Lower lobe of right lung (tissue), 2 donors: ENCODE results near the gene RAPGEF2. TPM values are rescaled to one million over a fixed set of nuclear protein-coding genes. Genes with fewer than 3 reads are reported as not detected.
A peak's percentile ranks its signal among the peaks of the same experiment; 100 is the strongest.

ENCODE experiments used
- ATAC-seq, 2 donors: fragments of 200-7000 bp; cut with Tn5 transposase; one replicate each; pipeline ENCODE4 v1.9.1; 2020 to 2022; ENCODE audit warnings: mild to moderate bottlenecking in 2 of 2, moderate library complexity in 2 of 2
- DNase-seq: peaks from one replicate; pipeline ENCODE4 v3.0.0-alpha.2; 2020
- H3K27ac ChIP-seq: fragments of 200-600 bp; one replicate; pipeline ENCODE4 v1.8.0; 2022
- H3K27me3 ChIP-seq: fragments of 200-600 bp; one replicate; pipeline ENCODE4 v1.8.0; 2022; ENCODE audit warnings: low read depth
- H3K36me3 ChIP-seq: fragments of 200-600 bp; one replicate; pipeline ENCODE4 v1.8.0; 2022; ENCODE audit warnings: mild to moderate bottlenecking
- H3K4me1 ChIP-seq: fragments of 200-600 bp; one replicate; pipeline ENCODE4 v1.8.0; 2022
- H3K4me3 ChIP-seq: fragments of 200-600 bp; one replicate; pipeline ENCODE4 v1.8.0; 2022; ENCODE audit warnings: mild to moderate bottlenecking
- H3K9me3 ChIP-seq: fragments of 200-600 bp; one replicate; pipeline ENCODE4 v1.8.0; 2022
- CTCF ChIP-seq: fragments of 200-600 bp; IDR thresholded peaks from one replicate; pipeline ENCODE4 v1.8.0; 2022; ENCODE audit warnings: antibody characterized with exemption, mild to moderate bottlenecking
- intact Hi-C: fragments of 100-400 bp; cut with DNase I; formaldehyde crosslinking; loops from one replicate; pipeline ENCODE4 v1.11.0; 2022
- total RNA-seq: library from RNA; stranded (reverse); fragmentation: NEBNext Ultra II Directional; extraction: Animal tissue kit (Norgen Biotek cat#: 25700); gene quantifications from one replicate; pipeline ENCODE4 v1.2.1, GENCODE V29; 2021
- donor health status: DM: no; HTN: yes; CAD: no; lungs with severe emphysema.

RAPGEF2 gene
- total RNA-seq, 1 donor from 2014 or later, result 66.4 TPM

GRCh38 chr4:159212675-159213293, 109.9 kb downstream of the RAPGEF2 start:
- intact Hi-C loops, result no loop called here
- H3K27me3 ChIP-seq, result no peaks in the 10 kb centered on the region
- no peak for TF ChIP-seq CTCF
- no peaks in the 10 kb centered on the region for H3K4me1 ChIP-seq
- no peak for ATAC-seq
- H3K36me3 ChIP-seq, result peaks cover 8% of the 10 kb centered on the region
- no peak overlapping the region for H3K4me3 ChIP-seq
- DNase-seq, result no peak
- no peak overlapping the region for H3K27ac ChIP-seq
- H3K9me3 ChIP-seq, result no peaks in the 10 kb centered on the region

- peaks cover 5% of the 10 kb centered on the region for H3K4me1 ChIP-seq
- H3K27ac ChIP-seq, result no peak overlapping the region
- intact Hi-C loops, result no loop called here
- H3K4me3 ChIP-seq, result no peak overlapping the region
- no peaks in the 10 kb centered on the region for H3K36me3 ChIP-seq
- TF ChIP-seq CTCF, result no peak
- no peaks in the 10 kb centered on the region for H3K9me3 ChIP-seq
- DNase-seq (no peak), ATAC-seq (peak in 1 of 2 donors; percentile 56)
- no peaks in the 10 kb centered on the region for H3K27me3 ChIP-seq
These were observed 114.0 kb downstream of the RAPGEF2 start for GRCh38 chr4:159216834-159217233.

GRCh38 chr4:159219862-159220261, 117.0 kb downstream of the RAPGEF2 start:
- H3K36me3 ChIP-seq, result no peaks in the 10 kb centered on the region
- H3K27me3 ChIP-seq, result no peaks in the 10 kb centered on the region
- H3K27ac ChIP-seq, result no peak overlapping the region
- peaks cover 7% of the 10 kb centered on the region for H3K4me1 ChIP-seq
- DNase-seq (no peak), ATAC-seq (no peak)
- intact Hi-C loops, result no loop called here
- no peaks in the 10 kb centered on the region for H3K9me3 ChIP-seq
- no peak for TF ChIP-seq CTCF
- no peak overlapping the region for H3K4me3 ChIP-seq

- DNase-seq (no peak), ATAC-seq (no peak)
- TF ChIP-seq CTCF, result no peak
- peaks cover 7% of the 10 kb centered on the region for H3K4me1 ChIP-seq
- H3K9me3 ChIP-seq, result no peaks in the 10 kb centered on the region
- H3K27me3 ChIP-seq, result no peaks in the 10 kb centered on the region
- no peak overlapping the region for H3K27ac ChIP-seq
- intact Hi-C loops, result no loop called here
- no peak overlapping the region for H3K4me3 ChIP-seq
- no peaks in the 10 kb centered on the region for H3K36me3 ChIP-seq
These were observed 117.5 kb downstream of the RAPGEF2 start for GRCh38 chr4:159220353-159220752.

- no peaks in the 10 kb centered on the region for H3K9me3 ChIP-seq
- ATAC-seq (no peak), DNase-seq (no peak)
- no peaks in the 10 kb centered on the region for H3K36me3 ChIP-seq
- no peak for TF ChIP-seq CTCF
- no peaks in the 10 kb centered on the region for H3K27me3 ChIP-seq
- no peak overlapping the region for H3K4me3 ChIP-seq
- no peak overlapping the region for H3K27ac ChIP-seq
- H3K4me1 ChIP-seq, result peaks cover 7% of the 10 kb centered on the region
- intact Hi-C loops, result no loop called here
These were observed 118.4 kb downstream of the RAPGEF2 start for GRCh38 chr4:159221280-159221679.
